Measurements from ENCODE around the gene TIGD6.
A peak's percentile ranks its signal among the peaks of the same experiment; 100 is the strongest.

The TIGD6 gene

DNA sequence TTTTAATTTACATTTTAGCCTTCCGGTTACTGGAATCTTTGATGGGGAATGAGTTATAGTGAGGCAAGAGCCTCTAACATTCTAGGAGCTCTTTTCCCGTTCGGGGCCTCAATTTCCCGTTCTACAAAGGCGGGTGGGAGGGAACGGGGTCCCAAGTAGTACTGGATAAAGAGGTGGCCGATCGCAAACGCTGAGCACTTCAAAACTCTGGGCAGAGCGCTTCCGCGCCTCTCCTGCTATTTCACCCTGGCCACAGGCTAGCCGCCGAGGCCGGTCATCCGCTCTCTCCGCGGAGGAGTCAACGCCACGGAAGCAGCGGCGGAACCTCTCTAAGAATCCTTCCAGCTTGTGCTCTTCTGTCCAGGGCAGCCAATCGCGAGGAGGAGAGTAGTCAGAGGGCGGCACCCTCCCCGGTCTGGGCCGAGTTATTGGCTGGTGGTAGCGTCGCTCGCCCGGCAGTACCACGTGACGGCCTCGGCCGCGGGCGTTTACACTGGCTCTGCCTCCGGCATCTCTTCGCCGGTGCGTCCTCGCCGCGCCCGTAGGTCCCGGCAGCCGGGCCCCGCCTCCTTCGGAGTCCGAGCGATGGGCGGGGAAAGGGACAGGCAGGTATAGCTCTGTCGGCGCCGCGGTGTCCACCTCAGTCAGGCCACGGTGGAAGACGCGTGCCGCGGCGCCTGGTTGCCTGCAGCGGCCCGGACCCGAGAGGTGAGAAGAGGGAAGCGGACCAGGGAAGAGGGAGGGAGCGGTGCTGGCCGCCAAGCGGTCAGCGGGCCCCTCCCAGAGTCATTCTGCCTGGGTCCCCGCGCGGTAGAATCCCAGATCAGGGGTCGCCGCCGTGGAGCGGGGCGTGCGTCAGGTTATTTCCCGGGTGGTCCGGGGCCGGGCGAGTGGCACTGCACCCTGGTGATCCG is 39.9 kb downstream of the TIGD6 start, which contains the start of gene SLC26A2:
Gene SLC26A2, plus strand, starts transcription at position 487 of the 914 bp plus-strand sequence. CDS start 16,895 bp downstream, outside the sequence.
- H3K14ac ChIP-seq (ENCODE audit: low read length in 2 of 2) = peak within 1 kb of the TSS in 1 of 2 experiments; percentile 97
- no peaks in the 10 kb centered on the region for H3K9me3 ChIP-seq (ENCODE audit: control insufficient read depth, low read length)
- peak within 1 kb of the TSS; percentile 25 for H2AK5ac ChIP-seq (ENCODE audit: low read length, severe bottlenecking)
- no peaks in the 10 kb centered on the region for H3K36me3 ChIP-seq (ENCODE audit: control insufficient read depth in 1 of 2, insufficient read depth in 2 of 2, low read depth in 1 of 2, low read length in 2 of 2)
- peak within 1 kb of the TSS; percentile 75 for H2BK5ac ChIP-seq (ENCODE audit: low read depth, low read length, poor library complexity, severe bottlenecking)
- peak within 1 kb of the TSS; percentile 89 to 95 for H3K4me3 ChIP-seq (ENCODE audit: insufficient read depth in 1 of 2, low read depth in 1 of 2, low read length in 2 of 2)
- peak within 1 kb of the TSS; percentile 84 for H3K4me2 ChIP-seq (ENCODE audit: low read length, poor library complexity, severe bottlenecking)
- H3K23ac ChIP-seq (ENCODE audit: low read length in 2 of 2) = peak within 1 kb of the TSS in 1 of 2 experiments; percentile 67
- peak within 1 kb of the TSS; percentile 69 for H2AFZ ChIP-seq (ENCODE audit: low read depth, low read length)
- peak within 1 kb of the TSS; percentile 94 for H3K9ac ChIP-seq (ENCODE audit: low read length)
- H2BK120ac ChIP-seq (ENCODE audit: low read depth, low read length) = peak within 1 kb of the TSS; percentile 85
- H2BK12ac ChIP-seq (ENCODE audit: low read length in 2 of 2) = peak within 1 kb of the TSS in 1 of 2 experiments; percentile 91
- peak within 1 kb of the TSS; percentile 93 for H4K8ac ChIP-seq (ENCODE audit: low read length)
- peak; percentile 99 for DNase-seq
- peaks cover 19% of the 10 kb centered on the region for H3K4me1 ChIP-seq (ENCODE audit: control insufficient read depth, insufficient read depth, low read depth, low read length)
- H2BK15ac ChIP-seq (ENCODE audit: low read depth, poor library complexity, severe bottlenecking) = peak within 1 kb of the TSS; percentile 92
- WGBS = under 1% methylated on average over 83 of the region's 84 CpGs
- peak within 1 kb of the TSS; percentile 93 to 94 for H3K4ac ChIP-seq (ENCODE audit: low read depth in 1 of 2, low read length in 2 of 2)
- peak within 1 kb of the TSS; percentile 86 to 93 for H3K18ac ChIP-seq (ENCODE audit: low read depth in 1 of 2, low read length in 2 of 2)
- H3K27me3 ChIP-seq (ENCODE audit: control insufficient read depth in 1 of 2, insufficient read depth in 1 of 2, low read length in 2 of 2) = no peaks in the 10 kb centered on the region
- peaks cover 16% of the 10 kb centered on the region for H3K79me1 ChIP-seq (replicated peaks; ENCODE audit: low read length, poor library complexity, severe bottlenecking)
- peak within 1 kb of the TSS; percentile 97 for H3K27ac ChIP-seq (ENCODE audit: low read length, poor library complexity, severe bottlenecking)
- H4K91ac ChIP-seq (ENCODE audit: low read length) = peak within 1 kb of the TSS; percentile 80

DNA sequence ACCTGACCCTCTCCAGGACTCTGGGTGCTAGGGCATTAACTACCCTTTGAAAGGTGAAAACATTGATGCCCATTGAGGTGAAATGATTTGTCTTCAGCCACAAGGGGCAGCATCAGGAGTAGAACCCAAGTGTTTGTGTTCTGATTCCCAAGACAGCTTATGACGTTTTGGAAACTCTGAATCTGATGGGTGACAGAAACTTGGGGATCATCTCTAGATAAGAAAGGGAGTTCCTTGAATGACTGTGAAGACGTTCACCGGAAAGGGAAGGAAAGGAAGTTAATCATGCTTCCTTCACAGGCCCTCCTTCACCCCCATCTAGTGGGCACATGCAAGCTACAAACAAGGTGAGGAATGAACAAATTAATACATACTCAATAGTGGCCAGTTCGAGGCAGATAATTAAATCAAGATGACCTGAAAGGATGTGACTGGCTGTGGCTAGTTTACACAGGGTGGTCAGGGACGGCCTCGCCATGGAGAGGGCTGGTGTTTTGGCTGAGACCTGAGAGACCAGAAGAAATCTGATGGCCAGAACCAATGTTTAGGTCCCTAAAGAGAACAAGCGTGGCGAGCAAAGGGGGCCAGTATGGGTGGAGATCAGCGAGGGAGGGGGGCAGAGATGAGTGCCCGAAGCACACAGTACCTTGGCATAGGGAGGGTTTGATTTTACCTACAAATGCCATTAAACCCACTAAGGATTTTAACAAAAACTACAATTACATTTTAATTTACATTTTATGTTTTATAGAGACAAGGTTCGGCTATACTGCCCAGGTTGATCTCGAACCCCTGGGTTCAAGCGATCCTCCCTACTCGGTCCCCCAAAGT is 40.8 kb downstream of the TIGD6 start:
- Histone ChIP-seq H3K27me3 (ENCODE audit: control insufficient read depth in 1 of 2, insufficient read depth in 1 of 2, low read length in 2 of 2) (peaks cover 0 to 4% of the 10 kb centered on the region in 2 experiments), H3K4me1 (ENCODE audit: control insufficient read depth, insufficient read depth, low read depth, low read length) (peaks cover 19% of the 10 kb centered on the region), H3K14ac (ENCODE audit: low read length in 2 of 2) (no peak overlapping the region), H3K36me3 (ENCODE audit: control insufficient read depth in 1 of 2, insufficient read depth in 2 of 2, low read depth in 1 of 2, low read length in 2 of 2) (no peaks in the 10 kb centered on the region), H3K79me1 (replicated peaks; ENCODE audit: low read length, poor library complexity, severe bottlenecking) (peaks cover 16% of the 10 kb centered on the region), H4K91ac (ENCODE audit: low read length) (peak overlapping the region; percentile 43), H2BK5ac (ENCODE audit: low read depth, low read length, poor library complexity, severe bottlenecking) (peak overlapping the region; percentile 75), H2BK120ac (ENCODE audit: low read depth, low read length) (no peak overlapping the region), H3K23ac (ENCODE audit: low read length in 2 of 2) (no peak overlapping the region), H4K8ac (ENCODE audit: low read length) (peak overlapping the region; percentile 93), H3K4me3 (ENCODE audit: insufficient read depth in 1 of 2, low read depth in 1 of 2, low read length in 2 of 2) (peak overlapping the region in 1 of 2 experiments; percentile 89), H3K4ac (ENCODE audit: low read depth in 1 of 2, low read length in 2 of 2) (peak overlapping the region; percentile 39 to 93), H2BK12ac (ENCODE audit: low read length in 2 of 2) (peak overlapping the region in 1 of 2 experiments; percentile 91), H3K18ac (ENCODE audit: low read depth in 1 of 2, low read length in 2 of 2) (peak overlapping the region; percentile 77 to 93), H2AK5ac (ENCODE audit: low read length, severe bottlenecking) (peak overlapping the region; percentile 25), H3K27ac (ENCODE audit: low read length, poor library complexity, severe bottlenecking) (peak overlapping the region; percentile 97), H3K4me2 (ENCODE audit: low read length, poor library complexity, severe bottlenecking) (peak overlapping the region; percentile 84), H3K9me3 (ENCODE audit: control insufficient read depth, low read length) (no peaks in the 10 kb centered on the region), H3K9ac (ENCODE audit: low read length) (peak overlapping the region; percentile 94), H2AFZ (ENCODE audit: low read depth, low read length) (peak overlapping the region; percentile 69), H2BK15ac (ENCODE audit: low read depth, poor library complexity, severe bottlenecking) (peak overlapping the region; percentile 44)
- 27% methylated on average over 10 of the region's 14 CpGs for WGBS
- peak; percentile 93 for DNase-seq

DNA sequence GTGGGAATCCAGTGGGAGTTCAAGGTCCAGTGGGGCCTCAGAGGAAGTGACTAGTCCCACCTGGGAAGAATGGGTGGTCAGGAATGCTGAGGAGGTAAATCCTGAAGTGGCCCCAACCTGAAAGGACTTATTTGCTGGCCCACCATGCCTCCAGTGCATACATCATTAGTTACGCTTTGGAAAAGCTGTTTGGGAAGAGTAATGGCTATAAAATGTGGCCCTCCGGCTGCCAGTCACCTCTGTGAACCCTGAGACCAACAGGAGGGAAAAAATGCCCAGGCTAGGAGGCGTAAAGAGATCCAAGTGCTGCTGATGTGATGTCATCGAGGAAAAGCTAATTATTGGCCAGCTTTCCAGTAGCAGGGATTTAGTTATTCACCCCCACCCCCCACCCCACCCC is 42.6 kb downstream of the TIGD6 start:
- 90% methylated on average over 4 of the region's 4 CpGs for WGBS
- Histone ChIP-seq H3K9ac (ENCODE audit: low read length) (no peak overlapping the region), H2BK120ac (ENCODE audit: low read depth, low read length) (no peak overlapping the region), H3K4me3 (ENCODE audit: insufficient read depth in 1 of 2, low read depth in 1 of 2, low read length in 2 of 2) (no peak overlapping the region), H2BK5ac (ENCODE audit: low read depth, low read length, poor library complexity, severe bottlenecking) (no peak overlapping the region), H3K4me2 (ENCODE audit: low read length, poor library complexity, severe bottlenecking) (no peak overlapping the region), H4K8ac (ENCODE audit: low read length) (no peak overlapping the region), H3K79me1 (replicated peaks; ENCODE audit: low read length, poor library complexity, severe bottlenecking) (peaks cover 11% of the 10 kb centered on the region), H3K36me3 (ENCODE audit: control insufficient read depth in 1 of 2, insufficient read depth in 2 of 2, low read depth in 1 of 2, low read length in 2 of 2) (no peaks in the 10 kb centered on the region), H3K23ac (ENCODE audit: low read length in 2 of 2) (no peak overlapping the region), H3K4ac (ENCODE audit: low read depth in 1 of 2, low read length in 2 of 2) (no peak overlapping the region), H2AK5ac (ENCODE audit: low read length, severe bottlenecking) (no peak overlapping the region), H2BK12ac (ENCODE audit: low read length in 2 of 2) (peak overlapping the region in 1 of 2 experiments; percentile 21), H4K91ac (ENCODE audit: low read length) (no peak overlapping the region), H3K27me3 (ENCODE audit: control insufficient read depth in 1 of 2, insufficient read depth in 1 of 2, low read length in 2 of 2) (peaks cover 0 to 4% of the 10 kb centered on the region in 2 experiments), H3K14ac (ENCODE audit: low read length in 2 of 2) (no peak overlapping the region), H3K27ac (ENCODE audit: low read length, poor library complexity, severe bottlenecking) (peak overlapping the region; percentile 65), H3K9me3 (ENCODE audit: control insufficient read depth, low read length) (no peaks in the 10 kb centered on the region), H2BK15ac (ENCODE audit: low read depth, poor library complexity, severe bottlenecking) (no peak overlapping the region), H2AFZ (ENCODE audit: low read depth, low read length) (no peak overlapping the region), H3K18ac (ENCODE audit: low read depth in 1 of 2, low read length in 2 of 2) (no peak overlapping the region), H3K4me1 (ENCODE audit: control insufficient read depth, insufficient read depth, low read depth, low read length) (peaks cover 19% of the 10 kb centered on the region)
- no peak for DNase-seq
